Hippocampal formation (tissue), 2 donors: ENCODE results near the gene PATL1.
"Not testable (repeated sequence)": the region's sequence is repeated elsewhere in the genome, so short reads cannot be mapped to it uniquely, and the experiment has no call there.

Source experiments
- DNase-seq, 2 donors: peaks; one replicate each; lab custom pipeline; 2025; lab: John Stamatoyannopoulos, UW

Gene PATL1

DNA sequence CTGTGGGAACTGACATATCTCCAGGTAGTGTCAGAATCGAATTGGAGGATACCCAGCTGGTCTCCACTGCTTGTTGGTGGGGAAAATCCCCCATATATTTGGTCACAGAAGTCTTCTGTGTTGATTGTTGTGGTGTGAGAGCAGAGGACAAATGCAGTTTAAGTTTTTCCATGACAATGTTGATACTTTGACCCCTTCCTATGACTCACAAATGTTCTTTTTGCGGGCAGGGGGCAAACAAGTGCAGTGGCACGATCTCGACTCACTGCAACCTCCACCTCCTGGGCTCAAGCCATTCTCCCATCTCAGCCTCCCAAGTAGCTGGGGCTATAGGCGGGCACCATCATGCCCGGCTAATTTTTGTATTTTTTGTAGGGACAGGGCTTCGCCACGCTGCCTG, 7.4 kb upstream of the PATL1 start:
- no peak for DNase-seq

DNA sequence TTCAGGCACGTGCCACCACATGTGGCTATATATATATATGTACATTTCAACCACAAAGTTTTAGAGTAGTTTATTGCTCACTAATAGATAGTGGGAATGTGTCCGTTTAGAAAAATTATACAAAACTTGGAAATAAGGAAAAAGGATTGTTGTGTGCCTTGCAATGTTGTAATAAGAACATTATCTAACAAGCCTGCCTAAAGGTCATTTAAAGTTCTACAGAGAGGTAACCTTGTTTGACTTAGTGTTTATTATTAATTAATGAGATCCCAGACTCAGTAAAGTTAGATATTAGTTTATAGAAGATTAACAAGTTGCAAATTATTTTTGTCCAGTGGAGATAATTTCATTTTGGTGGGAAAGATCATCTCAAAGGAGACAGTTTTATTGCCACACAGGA, 5.5 kb upstream of the PATL1 start:
- no peak for DNase-seq

DNA sequence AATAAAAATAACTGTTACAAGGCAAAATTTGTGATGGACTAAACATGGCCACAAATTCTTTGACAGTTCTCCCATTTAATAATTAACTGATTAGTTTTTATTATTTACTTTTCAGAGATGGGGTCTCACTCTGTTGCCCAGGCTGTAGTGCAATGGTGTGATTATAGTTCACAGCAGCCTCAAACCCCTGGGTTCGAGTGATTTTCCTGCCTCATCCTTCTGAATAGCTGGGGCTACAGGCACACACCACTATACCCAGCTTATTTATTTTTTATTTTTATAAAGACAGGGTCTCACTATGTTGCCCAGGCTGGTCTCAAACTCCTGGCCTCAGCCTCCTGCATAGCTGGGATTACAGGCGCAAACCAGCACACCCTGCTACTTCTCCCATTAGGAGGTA, 4.5 kb upstream of the PATL1 start:
- no peak for DNase-seq

DNA sequence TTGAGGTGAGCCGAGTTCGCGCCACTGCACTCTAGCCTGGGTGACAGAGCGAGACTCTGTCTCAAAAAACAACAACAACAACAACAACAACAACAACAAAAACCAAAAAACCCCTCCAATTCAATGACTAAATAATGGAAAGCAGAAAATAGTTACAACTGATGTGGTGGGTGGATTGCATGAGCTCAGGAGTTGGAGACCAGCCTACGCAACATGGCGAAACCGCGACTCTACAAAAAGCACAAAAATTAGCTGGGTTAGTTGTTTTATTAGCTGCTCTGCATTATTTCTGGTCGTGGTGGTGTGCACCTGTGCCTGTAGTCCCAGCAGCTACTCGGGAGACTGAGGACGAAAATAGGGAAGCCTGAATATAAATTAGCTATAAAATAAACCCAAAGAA, 2.6 kb upstream of the PATL1 start:
- DNase-seq, result no peak

DNA sequence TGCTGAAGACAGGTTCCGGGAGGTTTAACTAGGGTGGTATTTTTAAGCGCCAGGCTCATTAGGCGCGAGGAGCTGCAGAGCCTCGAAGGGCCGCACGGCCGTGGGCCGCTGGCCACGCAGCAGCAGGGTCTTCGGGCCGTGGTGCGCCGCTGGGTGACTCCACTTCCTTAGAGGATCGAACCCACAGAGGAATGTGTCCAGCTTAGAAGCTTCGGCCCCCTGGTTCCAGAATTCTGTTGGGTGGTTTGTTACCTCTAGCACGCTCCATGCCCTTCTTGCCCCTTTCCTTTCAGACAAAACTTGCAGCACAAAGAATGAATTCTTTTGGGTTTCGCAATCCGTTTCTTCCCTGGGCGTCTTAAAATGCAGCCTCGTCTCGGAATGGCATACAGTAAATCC, 773 bp upstream of the PATL1 start:
- peak; percentile 54 to 66 for DNase-seq

DNA sequence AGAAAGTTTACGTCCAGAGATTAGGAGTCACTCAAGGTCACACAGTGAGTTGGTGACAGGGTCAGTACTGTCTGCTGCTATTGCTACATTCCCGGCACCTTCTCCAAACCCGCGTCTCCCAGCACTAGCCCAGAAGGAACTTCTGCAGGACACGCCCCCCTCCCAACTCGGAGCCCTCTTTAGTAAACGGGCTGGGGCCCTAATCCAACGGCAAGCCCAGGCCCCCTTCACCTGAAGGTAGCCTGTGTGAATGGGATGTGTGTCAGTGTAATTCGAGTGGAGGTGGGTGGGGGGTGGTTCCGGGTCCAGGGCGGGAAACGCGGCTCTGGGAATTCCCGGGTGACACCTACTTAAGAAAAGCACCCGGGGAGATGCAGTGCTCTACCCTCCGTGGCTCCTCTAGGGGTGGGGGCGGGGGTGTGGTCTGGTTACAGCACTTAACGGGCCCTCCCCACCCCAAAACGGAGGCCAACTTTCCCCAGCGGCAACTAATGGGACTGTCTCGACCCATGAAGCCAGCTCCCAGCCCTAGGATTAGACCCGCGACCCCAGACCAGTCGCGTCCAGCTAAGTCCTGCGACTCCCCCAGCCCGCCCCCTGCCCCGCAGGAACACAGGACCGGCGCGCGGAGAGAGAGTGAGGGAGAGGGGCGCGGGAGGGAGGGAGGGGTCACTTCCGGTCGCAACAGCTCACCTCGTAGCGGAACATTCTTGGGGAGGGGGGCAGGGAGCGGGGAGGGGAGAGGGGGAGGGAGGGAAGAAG, 468 bp downstream of the PATL1 start:
- no peak for DNase-seq

DNA sequence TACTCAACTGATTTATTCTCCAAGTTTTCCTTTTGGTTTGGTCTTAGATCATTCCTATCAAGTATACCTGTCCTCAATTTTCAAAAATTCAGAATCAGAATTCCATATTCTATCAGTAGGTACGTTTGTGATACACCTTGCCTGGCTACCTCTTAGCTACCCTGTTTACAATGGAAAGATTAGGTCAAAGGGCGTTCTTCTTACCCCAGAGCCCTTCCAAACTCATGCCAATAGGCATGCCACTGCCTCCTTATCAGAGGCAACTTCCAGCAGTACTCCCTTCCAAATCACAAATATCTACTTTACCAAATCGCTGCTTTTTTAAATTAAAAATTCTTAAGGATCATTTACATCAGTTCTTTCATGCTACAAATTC, 1.0 kb downstream of the PATL1 start:
- DNase-seq, result no peak

DNA sequence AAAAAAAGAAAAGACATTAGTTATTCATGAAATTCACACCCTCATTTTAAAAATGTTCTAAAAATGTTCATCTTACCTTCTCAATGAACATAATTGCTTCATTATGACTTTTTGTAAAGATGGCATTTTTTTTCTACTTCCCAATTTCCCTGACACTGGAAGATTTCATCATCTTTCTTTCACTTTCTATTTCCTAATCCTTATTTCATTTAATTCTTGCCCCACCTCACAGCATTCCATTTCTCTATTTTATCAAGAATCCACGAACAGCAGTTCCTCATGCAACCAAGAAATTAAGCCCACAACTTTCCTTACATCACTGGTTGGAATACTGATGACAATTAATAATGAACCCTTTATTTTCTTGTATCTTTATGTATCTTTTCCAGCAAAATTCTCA, 1.9 kb downstream of the PATL1 start:
- no peak for DNase-seq

DNA sequence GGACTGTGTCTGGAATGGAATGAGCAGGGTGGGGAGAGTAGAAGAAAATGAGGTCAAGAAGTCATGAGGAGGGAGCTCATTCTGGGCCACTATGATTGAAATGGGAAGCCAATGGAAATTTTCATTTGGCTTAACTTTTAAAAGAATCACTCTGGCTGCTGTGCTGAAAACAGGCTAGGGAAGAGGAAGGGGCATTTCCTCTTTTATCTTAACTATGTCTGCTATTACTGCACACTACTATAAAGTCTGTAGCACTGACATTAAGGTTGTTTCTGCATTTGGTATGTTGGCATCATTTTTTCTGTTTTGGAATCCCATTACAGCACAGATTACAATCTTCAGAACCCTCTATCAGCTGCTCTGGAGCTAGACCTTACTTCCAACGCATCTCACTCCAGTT, 8.2 kb downstream of the PATL1 start:
- DNase-seq, result no peak

DNA sequence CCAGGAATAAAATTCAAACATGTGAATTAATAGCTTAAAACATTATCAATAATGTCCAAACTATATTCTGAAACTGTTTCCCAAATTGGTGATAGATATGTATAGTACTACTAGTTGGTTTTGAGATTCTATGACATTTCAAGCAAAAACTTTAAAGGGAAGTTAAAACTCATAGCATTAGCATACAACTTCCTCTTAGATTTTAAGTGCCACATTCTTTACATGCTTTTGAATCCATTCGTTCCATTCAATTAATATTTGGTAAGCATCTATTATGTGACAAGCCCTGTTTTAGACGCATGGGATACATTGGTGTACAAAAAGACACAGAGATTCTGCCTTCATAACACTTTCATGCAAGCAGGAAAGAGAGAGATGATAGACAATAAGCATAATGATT, 8.9 kb downstream of the PATL1 start:
- no peak for DNase-seq

DNA sequence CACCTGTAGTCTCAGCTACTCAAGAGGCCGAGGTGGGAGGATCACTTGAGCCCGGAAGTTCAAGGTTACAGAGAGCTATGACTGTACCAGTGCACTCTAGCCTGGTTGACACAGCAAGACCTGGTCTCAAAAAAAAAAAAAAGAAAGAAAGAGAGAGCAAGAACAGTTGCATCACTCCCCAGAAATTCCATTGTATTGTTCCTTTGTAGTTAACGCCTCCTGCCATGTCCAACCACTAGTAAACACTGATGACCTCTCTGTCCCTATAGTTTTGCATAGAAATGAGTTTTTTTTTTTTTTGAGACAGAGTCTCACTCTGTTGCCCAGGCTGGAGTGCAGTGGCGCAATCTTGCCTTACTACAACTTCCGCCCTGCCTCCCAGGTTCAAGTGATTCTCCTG, 10.8 kb downstream of the PATL1 start:
- DNase-seq, result no peak

DNA sequence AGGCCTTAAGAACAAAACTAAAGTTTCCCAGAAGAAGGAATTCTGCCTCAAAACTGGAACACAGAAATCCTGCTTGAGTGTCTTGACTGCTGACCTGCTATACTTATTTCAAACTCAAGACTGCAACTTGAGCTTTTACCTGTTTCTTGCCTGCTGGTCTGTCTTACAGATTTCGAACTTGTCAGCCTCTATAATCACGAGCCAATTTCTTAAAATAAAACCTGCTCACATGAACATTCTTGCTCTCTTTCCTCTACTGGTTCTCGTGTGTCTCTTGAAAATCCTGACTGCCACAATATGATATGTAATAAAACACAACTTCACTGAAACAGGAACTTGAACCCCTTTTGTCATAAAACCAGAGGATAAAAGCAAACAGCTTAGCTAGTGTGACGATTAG, 13.9 kb downstream of the PATL1 start:
- no peak for DNase-seq

DNA sequence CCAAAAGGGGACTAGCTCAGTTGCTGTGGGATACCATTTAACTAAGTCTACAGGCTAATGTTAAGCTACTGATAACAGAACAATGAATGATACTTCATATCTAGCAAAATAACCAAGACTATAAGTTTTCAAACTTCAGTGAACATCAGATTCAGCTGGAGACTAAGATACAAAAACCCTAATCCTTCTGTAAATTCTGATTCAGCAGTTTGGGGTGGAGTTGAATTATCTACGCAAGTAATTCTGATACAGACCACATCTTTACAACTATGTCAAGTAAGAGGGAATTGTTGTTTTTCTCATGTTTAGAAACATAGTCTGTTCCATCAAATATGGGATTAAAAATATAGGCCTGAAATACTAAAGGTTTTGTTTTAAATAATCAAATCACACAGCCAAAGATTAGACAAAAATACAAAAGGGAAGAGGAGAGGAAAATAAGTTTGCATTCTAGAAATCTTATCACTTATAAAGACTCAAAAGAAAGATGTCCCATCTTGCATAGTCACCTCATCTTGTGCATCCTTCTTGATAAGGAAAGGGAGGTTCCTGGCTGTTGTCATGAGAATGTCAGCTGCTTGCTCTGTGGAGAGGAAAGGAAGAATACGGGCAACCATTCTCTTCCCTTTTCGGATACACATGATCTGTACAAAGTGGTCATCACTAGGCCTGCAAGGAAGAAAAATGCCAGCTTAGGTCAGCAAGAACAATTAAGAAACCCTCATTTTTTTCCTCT, 21.4 kb downstream of the PATL1 start:
- DNase-seq, result no peak

DNA sequence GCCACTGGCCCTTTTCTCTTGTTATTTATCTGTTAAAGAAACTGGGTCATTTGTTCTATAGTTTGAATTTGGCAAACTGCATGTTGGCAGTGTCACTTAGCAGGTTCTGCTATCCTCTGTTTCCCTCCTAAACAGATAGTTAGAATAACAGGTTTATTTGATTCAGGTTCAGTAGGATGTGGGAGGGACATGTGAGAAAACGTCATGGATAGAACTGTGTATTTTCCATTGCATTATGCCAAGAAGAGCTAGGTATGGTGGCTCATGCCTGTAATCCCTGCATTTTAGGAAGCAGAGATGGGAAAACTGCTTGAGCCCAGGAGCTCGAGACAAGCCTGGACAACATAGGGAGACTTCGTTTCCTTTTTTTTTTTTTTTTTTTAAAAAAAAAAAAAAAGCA, 24.3 kb downstream of the PATL1 start:
- DNase-seq, result no peak

DNA sequence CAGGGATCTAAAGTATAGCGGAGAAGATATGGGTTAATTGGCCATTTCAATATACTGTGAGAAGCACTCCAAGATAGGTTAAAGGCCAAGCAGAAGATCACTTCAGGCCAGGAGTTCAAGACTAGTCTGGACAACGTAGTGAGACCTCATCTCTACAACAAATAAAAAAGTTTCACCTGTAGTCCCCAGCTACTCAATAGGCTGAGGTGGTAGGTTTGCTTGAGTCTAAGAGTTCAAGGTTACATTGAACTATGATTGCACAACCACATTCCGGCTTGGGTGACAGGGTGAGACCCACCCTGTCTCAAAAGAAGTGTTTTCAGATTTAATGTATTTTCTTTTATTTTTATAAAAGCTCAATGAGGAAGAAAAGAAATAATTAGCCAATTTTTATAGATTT, 25.4 kb downstream of the PATL1 start:
- DNase-seq, result no peak

DNA sequence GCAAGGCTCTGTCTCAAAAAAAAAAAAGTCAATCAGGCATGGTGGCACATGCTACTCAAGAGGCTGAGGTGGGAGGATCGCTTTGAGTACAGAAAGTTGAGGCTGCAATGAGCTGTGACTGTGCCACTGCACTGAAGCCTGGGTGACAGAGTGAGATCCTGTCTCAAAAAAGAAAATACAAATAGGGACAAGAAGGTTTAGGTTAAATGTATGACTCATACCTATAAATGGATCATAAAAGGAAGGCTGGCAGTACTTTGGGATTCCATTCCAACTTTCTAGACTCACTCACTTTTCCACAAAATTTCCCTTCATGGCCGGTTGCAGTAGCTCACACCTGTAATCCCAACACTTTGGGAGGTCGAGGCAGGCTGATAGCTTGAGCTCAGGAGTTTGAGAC, 27.7 kb downstream of the PATL1 start:
- DNase-seq, result no peak

DNA sequence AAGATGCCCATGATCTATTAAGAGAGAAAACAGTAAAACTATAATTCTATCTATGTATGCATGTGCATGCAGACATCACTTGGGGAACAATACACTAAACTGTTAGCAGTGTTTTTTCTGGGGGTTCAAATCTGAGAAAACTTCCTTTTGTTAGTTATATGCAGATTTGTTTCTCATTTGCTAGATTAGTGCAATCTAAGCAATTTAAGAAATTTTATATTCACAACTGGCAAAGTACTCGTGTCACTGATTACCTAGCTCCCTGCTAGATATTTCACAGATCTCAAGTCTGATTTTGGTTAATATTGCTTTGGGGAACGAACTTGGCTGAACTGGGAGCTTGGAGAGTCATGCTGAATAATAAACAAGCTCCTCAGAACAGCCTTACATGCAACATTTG, 38.3 kb downstream of the PATL1 start:
- DNase-seq, result no peak

DNA sequence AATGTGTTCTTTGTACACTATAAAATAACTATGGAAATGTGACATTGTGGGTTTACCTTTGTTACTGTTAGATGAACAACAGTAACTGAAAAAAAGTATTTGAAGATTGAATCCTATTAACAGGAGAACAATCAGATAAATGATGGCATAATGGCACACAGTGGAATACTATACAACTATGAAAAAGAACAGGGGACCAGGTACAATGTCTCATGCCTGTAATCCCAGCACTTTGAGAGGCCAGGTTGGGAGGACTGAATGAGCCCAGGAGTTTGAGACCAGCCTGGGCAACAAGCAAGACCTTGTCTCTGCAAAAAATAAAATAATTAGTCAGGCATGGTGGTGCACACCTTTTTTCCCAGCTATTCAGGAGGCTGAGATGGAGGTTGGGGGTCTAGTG, 38.8 kb downstream of the PATL1 start:
- DNase-seq, result no peak

DNA sequence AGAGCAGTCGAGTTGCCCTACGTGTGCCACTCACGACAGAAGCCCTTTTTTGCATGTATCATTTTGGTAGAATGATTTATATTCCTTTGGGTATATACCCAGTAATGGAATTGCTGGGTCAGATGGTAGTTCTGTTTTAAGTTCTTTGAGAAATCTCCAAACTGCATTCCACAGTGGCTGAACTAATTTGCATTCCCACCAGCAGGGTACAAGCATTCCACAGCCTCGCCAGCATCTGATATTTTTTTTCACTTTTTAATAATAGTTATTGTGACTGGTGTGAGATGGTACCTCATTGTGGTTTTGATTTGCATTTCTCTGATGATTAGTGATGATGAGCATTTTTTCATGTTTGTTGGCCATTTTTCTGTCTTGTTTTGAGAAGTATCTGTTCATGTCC, 41.9 kb downstream of the PATL1 start:
- DNase-seq, result not testable (repeated sequence)

DNA sequence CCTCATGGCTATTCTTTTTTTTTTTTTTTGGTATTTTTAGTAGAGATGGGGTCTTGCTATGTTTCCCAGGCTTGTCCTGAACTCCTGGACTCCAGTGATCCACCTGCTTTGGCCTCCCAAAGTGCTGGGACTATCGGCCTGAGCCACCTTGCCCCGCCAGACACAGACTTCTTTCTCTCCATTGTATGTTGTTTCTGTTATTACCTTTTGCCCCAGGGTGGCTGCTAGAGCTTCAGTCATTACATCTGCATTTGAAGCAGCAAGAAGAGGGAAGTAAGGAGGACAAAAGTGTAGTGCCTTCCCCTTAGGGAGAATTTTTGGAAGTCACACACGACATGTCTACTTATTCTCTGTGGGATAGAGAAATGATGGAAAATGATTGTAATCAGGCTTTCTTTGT, 43.1 kb downstream of the PATL1 start:
- no peak for DNase-seq

DNA sequence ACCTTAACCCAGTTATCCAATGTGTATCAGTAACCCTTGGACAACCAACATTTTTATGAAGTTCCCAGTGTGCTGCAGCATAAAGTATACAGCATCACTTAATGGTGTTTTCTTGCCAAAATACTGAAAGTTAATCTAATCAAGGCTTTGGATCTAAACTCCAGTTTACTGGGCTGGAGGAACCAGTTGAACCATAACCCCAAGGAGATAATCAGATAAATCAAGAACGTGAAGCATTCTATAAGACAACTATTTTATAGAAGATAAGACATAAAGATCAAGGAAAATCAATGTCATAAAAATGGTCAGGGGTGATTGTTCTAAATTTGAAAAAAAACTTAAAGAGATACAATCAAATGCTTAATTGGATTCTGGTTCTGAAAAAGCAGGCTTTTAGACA, 51.0 kb downstream of the PATL1 start:
- no peak for DNase-seq

DNA sequence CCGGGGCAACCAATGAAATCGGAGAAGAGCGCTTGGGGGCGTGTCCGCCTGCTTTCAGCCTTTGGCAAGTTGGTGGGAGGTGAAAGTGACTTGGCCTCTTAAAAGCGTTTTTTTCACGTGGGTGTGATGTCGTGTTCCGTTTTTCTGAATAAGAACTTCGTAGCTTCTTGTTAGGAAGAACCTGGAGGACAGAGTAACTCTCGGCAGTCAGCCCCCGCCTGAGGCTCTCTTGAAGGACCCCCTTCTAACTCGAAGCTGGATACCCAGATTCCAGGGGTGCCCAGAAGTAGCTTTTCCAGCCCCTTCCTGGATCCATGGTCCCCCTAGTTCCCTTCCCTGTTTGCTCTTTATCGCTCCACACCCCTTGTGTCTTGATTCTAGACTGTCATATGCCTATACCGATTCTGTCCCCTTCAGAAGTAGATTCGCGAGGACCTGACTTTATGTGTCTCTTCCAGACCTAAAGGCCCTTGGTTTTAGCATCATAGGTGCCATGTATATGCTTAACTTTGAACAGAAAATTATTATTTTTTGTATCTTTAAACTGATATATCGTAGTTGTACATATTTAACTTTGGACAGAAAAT, 52.3 kb downstream of the PATL1 start:
- DNase-seq, result peak in 1 of 2 donors; percentile 48

DNA sequence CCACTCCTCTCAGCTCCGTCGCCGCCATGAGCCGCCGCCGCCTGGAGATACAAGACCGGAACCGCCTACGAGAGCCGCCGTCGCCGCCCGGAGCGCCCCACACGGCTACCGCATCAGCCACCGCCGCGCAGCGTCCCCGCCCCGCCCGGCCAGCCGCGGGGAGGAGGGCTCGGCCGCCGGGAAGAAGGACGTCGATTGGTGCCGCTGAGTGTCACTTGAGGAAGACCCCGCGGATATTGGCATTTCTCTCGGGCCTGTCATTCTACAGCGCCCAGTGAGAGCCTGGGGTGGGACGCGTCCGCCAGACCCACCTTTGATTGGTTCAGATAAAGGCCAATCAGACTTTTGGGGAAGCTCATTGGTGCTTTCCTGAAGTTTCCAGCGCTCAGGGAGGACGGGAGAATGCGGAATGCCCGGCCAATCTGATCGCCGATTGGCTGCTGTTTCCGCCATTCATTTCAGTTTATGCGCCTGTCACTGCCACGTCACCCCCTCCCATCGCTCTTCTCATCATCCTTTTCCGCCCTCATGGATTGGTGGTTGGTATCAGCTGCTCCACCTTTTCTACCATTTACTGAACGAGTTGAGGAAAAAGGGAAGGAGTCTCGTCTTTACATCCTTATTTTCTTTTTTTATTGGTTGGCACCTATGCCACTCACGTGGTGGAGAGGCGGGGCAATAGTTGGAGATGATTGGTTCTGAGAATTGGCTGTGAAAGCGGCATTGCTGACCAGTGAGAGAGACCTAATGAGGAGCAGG, 53.0 kb downstream of the PATL1 start, which contains the start of gene OSBP:
Gene OSBP (minus strand): TSS at position 138 of the 759 bp plus-strand sequence. CDS start 110 bp downstream, at position 28.
- DNase-seq, result peak; percentile 100
